ENCODE data around the gene TMEM88. TPM values are rescaled to one million over a fixed set of nuclear protein-coding genes. Genes with fewer than 3 reads are reported as not detected.
A peak's percentile ranks its signal among the peaks of the same experiment; 100 is the strongest.

Gene TMEM88
- total RNA-seq, 2 donors from 2014 or later = 16.8 to 26.8 TPM

- TF ChIP-seq CTCF (conservative IDR thresholded peaks at IDR 0.05) = no peak
- no peak overlapping the region for H3K27ac ChIP-seq (ENCODE audit: low read depth, low read length)
- Mint-ChIP-seq H3K27ac (no peak overlapping the region), H3K27me3 (ENCODE audit: insufficient read depth) (peaks cover 5% of the 10 kb centered on the region), H3K36me3 (ENCODE audit: low read depth) (peaks cover 8% of the 10 kb centered on the region), H3K9me3 (no peaks in the 10 kb centered on the region), H3K4me3 (no peak overlapping the region), H3K4me1 (no peaks in the 10 kb centered on the region)
- no peaks in the 10 kb centered on the region for H3K27me3 ChIP-seq (ENCODE audit: control insufficient read depth, insufficient read depth, low read length, poor library complexity, severe bottlenecking)
- no peak overlapping the region for H3K4me3 ChIP-seq (ENCODE audit: low read length)
- H3K36me3 ChIP-seq (ENCODE audit: control insufficient read depth, insufficient read depth, low read length) = peaks cover 49% of the 10 kb centered on the region
- peak; percentile 42 for DNase-seq
- no peak overlapping the region for H3K9ac ChIP-seq (ENCODE audit: extremely low read depth, low read length, poor library complexity, severe bottlenecking)
- no peaks in the 10 kb centered on the region for H3K9me3 ChIP-seq (ENCODE audit: control insufficient read depth, low read length)
- 90 to 93% methylated on average over 7 of the region's 7 CpGs for WGBS, 2 experiments (ENCODE audit: insufficient coverage in 1 of 2, insufficient read length in 1 of 2)
- no peaks in the 10 kb centered on the region for H3K4me1 ChIP-seq (ENCODE audit: control insufficient read depth, insufficient read depth, low read length)
Measured at GRCh38 chr17:7881276-7882054, 26.6 kb downstream of the TMEM88 start.

GRCh38 chr17:7882068-7882467, 27.2 kb downstream of the TMEM88 start:
- Histone ChIP-seq H3K27me3 (ENCODE audit: control insufficient read depth, insufficient read depth, low read length, poor library complexity, severe bottlenecking) (no peaks in the 10 kb centered on the region), H3K4me1 (ENCODE audit: control insufficient read depth, insufficient read depth, low read length) (no peaks in the 10 kb centered on the region), H3K9ac (ENCODE audit: extremely low read depth, low read length, poor library complexity, severe bottlenecking) (no peak overlapping the region), H3K4me3 (ENCODE audit: low read length) (no peak overlapping the region), H3K36me3 (ENCODE audit: control insufficient read depth, insufficient read depth, low read length) (peaks cover 44% of the 10 kb centered on the region), H3K9me3 (ENCODE audit: control insufficient read depth, low read length) (no peaks in the 10 kb centered on the region), H3K27ac (ENCODE audit: low read depth, low read length) (no peak overlapping the region)
- Mint-ChIP-seq H3K4me1 (no peaks in the 10 kb centered on the region), H3K27ac (no peak overlapping the region), H3K9me3 (no peaks in the 10 kb centered on the region), H3K36me3 (ENCODE audit: low read depth) (peaks cover 5% of the 10 kb centered on the region), H3K27me3 (ENCODE audit: insufficient read depth) (peaks cover 8% of the 10 kb centered on the region), H3K4me3 (no peak overlapping the region)
- DNase-seq = peak; percentile 37
- no peak for TF ChIP-seq CTCF (conservative IDR thresholded peaks at IDR 0.05)
- 88 to 98% methylated on average over 2 to 7 of the region's 7 CpGs for WGBS, 2 experiments (ENCODE audit: insufficient coverage in 1 of 2, insufficient read length in 1 of 2)

- no peak overlapping the region for H3K9ac ChIP-seq (ENCODE audit: extremely low read depth, low read length, poor library complexity, severe bottlenecking)
- H3K36me3 ChIP-seq (ENCODE audit: control insufficient read depth, insufficient read depth, low read length) = peaks cover 38% of the 10 kb centered on the region
- Mint-ChIP-seq H3K36me3 (ENCODE audit: low read depth) (peaks cover 3% of the 10 kb centered on the region), H3K27ac (no peak overlapping the region), H3K27me3 (ENCODE audit: insufficient read depth) (peaks cover 8% of the 10 kb centered on the region), H3K4me3 (no peak overlapping the region), H3K9me3 (no peaks in the 10 kb centered on the region), H3K4me1 (no peaks in the 10 kb centered on the region)
- DNase-seq = peak; percentile 40
- TF ChIP-seq CTCF (conservative IDR thresholded peaks at IDR 0.05) = no peak
- H3K9me3 ChIP-seq (ENCODE audit: control insufficient read depth, low read length) = no peaks in the 10 kb centered on the region
- peak overlapping the region; percentile 73 for H3K4me3 ChIP-seq (ENCODE audit: low read length)
- no peaks in the 10 kb centered on the region for H3K27me3 ChIP-seq (ENCODE audit: control insufficient read depth, insufficient read depth, low read length, poor library complexity, severe bottlenecking)
- H3K4me1 ChIP-seq (ENCODE audit: control insufficient read depth, insufficient read depth, low read length) = no peaks in the 10 kb centered on the region
- WGBS, 2 experiments (ENCODE audit: insufficient coverage in 1 of 2, insufficient read length in 1 of 2) = 81% methylated on average over 3 of the region's 3 CpGs; no CpG with 5 or more reads in 1 of the 2 experiments
- no peak overlapping the region for H3K27ac ChIP-seq (ENCODE audit: low read depth, low read length)
Measured at GRCh38 chr17:7882629-7883028, 27.8 kb downstream of the TMEM88 start.
